ENCODE results near the gene TFDP3.

The TFDP3 gene, protein sequence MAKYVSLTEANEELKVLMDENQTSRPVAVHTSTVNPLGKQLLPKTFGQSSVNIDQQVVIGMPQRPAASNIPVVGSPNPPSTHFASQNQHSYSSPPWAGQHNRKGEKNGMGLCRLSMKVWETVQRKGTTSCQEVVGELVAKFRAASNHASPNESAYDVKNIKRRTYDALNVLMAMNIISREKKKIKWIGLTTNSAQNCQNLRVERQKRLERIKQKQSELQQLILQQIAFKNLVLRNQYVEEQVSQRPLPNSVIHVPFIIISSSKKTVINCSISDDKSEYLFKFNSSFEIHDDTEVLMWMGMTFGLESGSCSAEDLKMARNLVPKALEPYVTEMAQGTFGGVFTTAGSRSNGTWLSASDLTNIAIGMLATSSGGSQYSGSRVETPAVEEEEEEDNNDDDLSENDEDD

GRCh38 chrX:133218329-133218728 is at the start of gene TFDP3:
TFDP3 (minus strand) TSS chrX:133218354; CDS start chrX:133218259, 95 bp downstream.
- no peak for DNase-seq

DNA sequence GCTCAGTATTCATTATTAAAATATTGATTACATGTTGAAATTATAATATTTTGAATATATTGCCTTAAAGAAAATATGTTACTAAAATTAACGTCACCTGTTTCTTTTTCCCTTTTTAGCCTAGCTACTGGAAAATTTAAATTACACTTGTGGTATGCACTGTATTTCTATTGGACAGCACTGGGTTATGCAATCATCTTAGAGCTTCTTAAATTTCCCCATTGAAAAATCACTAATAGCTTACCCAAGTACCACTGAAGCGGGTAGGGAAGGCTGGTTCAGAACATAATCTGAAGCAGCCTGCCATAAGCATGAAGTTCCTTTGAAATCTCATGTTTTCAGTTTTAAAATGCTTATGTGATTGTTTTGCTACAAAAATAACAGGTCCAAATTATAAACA is 49.5 kb upstream of the TFDP3 start:
- no peak for DNase-seq

DNA sequence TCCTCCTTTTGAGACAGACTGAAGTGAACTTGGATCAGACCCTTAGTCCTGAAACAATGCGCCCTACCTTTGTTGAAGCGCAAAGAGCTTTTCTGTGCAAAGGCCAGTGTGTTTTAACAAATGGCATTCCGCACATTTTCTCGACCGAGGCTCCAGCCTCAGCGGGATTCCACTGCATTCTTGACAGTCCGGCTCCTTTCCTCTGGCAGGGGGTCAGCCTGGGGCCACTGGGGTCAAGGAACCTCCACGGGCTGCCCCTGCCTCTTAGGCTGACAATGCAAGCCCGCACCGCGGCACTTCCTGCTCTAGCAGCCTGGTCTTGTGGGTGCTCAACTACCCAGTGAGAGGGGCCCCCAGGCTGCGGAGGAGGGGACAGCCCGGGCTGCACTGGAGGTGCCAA is 47.2 kb upstream of the TFDP3 start:
- no peak for DNase-seq

GRCh38 chrX:133258481-133258880 is 40.3 kb upstream of the TFDP3 start:
- no peak for DNase-seq

DNA sequence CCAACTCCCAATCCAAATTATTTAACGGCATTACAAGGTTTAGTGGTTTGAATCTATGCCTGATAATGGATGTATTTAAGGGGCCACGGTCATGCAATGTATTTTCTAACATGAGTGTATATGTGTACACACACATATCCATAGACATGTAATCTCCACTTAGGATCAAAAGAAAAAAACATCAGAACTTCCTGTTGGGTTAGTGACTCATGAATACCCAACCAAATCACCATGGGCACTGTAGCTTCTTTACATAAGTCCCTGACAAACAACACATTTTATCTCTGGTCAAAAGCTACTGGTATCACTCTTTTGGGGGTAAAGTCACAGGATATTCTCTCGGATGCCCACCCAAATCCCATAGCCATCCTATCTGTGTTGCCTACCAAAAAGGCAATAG is 36.5 kb upstream of the TFDP3 start:
- no peak for DNase-seq

DNA sequence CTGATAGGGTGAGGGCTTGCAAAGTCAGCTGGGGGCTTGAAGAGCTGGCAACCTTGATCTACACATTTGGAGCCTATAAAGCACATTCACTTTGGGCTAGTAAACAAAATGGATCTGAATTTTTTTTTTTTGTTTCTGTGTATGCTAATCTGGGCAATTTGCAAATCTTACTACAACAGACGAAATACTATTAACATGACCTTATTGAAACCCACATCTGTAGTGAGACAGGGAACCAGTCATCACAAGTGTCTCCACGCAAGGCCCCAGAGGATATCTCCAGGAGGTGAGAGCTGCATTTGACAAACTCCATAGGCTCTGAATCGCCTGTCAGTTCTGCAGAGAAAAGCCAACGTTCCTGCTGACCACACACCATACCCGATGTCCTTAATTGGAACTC is 33.0 kb upstream of the TFDP3 start:
- no peak for DNase-seq

DNA sequence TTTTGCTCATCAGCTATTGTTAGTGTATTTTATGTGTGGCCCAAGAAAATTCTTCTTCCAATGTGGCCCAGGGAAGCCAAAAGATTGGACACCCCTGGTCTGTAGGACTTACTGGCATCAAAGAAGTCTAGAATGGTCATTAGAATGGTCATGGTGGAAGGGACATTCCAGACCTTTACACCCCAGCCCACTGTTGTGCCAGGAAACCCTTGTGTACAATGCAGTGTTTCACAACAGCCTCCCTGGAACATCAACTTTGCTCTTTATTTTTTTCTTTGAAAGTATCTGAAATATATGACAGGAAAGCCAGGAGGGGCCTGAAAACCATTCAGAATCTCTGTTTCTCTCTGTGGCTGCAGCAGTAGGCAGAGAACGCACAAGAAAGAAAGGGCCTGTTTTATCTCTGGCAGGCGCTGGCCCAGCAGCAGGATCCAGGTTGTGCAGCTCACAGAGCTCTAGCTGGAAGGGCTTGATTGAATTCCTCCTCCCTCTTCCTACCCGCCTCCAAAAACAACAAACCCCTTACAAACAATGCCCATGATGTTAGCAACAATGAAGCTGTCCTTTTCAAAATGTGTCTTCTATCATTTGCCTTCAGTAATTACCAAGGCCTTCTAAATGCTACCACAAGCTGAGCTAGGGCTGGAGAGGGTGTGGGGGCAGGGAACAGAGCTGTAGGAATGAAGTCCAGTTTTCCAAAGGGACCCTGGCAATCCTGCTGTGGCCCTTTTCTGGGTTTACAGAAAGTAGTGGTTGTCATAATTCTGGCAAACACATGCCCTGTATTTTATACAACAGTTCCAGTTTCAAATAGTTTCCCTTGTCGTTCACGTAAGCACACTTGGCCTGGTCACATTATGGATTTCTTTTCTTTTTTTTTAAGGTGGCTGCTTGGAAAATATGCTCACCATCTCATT is 32.3 kb upstream of the TFDP3 start:
- DNase-seq: no peak

GRCh38 chrX:133249266-133250058 is 31.3 kb upstream of the TFDP3 start:
- DNase-seq: no peak

GRCh38 chrX:133248177-133248576 is 30.0 kb upstream of the TFDP3 start:
- DNase-seq: no peak

GRCh38 chrX:133246921-133247320 is 28.8 kb upstream of the TFDP3 start:
- no peak for DNase-seq

DNA sequence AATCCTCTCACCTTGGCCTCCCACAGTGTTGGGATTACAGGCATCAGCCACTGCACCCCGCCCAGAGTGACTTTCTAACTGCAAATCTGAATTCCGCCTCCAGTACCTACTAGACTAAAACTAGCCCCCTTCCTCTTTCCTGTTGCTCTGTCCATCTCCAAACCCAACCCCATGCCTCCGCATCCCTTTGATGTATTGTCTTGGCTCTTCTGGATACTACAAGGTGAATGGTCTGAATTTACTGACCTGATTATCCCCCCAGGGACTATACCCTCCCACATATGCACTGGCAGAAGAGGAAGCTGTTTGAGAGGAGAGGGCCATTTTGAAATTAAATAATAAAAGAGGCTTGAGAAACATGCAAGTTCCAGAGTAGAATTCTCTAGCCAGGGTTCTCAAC is 17.7 kb upstream of the TFDP3 start:
- no peak for DNase-seq

DNA sequence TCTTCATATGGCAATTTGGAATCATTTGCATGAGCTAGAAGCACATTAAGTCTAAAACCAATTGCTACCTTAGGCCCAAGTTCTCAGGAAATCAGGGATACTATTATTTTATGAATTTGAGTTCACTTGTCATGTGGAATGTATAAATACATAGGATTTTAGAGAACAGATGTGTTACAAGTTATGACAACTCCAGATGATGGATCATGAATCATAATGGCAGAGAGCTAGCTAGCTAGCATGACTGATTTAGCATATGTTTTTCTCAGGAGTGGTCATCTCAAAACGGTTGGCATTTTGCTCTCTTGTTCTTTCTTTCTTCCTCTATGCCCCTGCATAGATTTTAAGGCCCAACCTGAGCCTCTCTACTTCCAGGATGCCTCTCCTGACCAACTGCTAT is 14.2 kb upstream of the TFDP3 start:
- no peak for DNase-seq

DNA sequence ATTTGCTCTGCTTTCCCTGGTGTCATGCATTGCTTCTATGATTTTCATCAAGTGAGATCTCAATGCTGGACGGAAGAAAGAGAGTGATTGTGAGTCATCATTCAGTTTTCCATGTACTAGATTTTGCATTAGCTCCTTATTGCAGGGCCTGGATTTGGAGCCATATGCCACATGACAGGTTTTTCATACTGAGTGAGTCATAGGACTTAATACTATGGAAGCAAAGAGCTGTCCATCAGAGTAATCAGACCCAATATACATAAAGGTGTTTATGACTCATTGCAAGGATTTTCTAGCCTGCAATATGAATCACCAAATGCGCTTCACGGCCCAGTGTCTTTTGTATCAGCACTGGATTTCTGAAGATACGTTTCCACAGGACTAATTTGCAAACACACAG is 11.2 kb upstream of the TFDP3 start:
- DNase-seq: no peak

DNA sequence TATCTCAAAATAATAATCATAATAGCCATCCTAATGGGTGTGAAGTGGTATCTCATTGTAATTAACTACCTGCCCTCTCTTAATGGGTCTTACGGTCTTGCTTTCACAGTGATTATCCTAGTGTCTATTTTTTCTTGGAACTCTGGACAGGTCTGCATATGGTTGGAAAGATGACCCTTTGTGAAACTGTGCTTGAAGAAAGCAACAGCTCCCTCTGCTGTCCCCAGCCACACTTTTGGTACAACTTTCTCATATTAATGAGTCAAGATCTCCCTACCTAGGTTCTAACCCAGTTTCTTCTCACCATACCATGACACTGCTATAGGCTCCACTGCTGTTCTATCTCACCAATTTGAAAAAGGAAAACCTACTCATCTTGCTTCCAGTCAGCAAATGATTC is 2.4 kb downstream of the TFDP3 start:
- DNase-seq: no peak

GRCh38 chrX:133215017-133215416 is 3.1 kb downstream of the TFDP3 start:
- DNase-seq: no peak

DNA sequence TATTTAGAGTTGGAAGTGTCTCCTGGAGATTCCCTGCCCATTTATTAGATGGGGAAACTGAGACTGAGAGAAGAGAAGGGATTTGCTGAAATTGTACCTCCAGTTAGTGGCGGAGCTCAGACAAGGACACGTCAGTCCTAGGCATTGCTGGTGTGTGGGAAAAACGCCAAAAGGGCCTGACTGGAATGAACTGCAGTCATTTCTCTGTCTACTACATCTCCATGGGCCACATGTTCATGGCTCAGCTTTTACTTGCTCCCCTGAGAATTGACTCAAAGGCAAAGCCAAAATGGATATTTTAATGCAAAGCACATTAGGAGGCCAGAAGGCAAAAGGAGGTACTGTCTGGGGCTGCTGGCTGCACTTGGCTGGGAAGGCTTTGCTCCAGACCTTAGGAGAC is 3.9 kb downstream of the TFDP3 start:
- DNase-seq: no peak

DNA sequence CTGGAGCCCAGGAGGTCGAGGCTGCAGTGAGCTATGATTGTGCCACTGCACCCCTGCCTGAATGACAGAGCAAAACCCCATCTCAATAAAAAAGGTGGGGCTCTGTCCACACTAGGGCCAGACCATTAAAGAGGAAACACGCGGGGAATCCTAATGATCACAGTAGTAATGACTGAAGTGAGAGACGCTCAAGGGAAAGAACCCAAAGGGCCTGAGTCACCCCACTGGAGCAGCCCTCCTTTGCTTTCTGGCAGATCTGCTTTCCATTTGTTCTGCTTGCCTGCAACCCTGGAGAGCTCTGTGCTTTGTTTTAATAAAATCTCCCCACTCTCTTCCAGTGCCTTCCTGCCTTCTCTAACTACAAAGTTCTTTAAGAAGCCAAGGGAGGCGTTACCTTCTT is 5.0 kb downstream of the TFDP3 start:
- DNase-seq: no peak

DNA sequence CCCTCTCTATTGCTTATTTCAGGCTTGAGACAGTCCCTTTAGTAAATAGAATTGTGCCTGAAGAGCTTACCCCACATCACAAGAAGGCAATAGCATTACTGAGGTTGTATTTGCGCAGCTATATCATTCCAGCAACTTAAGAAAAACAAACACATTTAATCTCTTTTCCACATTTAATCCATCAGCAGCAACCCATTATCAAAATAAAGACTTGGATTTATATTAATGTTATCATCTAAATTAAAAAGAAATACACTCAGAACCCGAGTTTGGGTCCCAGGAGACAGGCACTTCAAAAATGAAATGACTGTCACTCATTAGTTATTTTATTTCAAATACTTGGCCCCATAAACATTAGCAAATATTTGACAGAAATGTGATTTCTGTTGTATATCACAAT is 10.4 kb downstream of the TFDP3 start:
- no peak for DNase-seq

- DNase-seq: no peak
Measured at GRCh38 chrX:133191739-133192039, 26.5 kb downstream of the TFDP3 start.

- DNase-seq: no peak
Measured at GRCh38 chrX:133190877-133191738, 27.0 kb downstream of the TFDP3 start.

DNA sequence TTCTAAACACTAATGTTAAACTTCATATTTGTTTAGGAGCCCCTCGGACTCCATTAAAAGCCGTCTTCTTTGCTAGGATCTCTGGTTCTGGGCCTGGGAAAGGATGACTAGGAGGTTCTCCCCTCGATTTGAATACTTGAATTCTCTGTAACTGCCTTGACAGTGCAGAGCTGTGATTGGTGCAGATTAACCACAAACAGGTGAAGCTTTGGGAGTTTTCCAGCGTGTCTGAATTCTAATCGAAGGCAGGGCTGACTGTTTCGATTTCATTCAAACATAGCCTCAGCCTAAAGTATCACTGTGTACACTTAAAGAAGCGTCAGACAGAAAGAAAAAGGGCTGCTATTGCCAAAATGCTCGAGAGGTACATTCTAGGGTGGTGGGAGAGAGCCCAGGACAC is 29.0 kb downstream of the TFDP3 start:
- DNase-seq: no peak

DNA sequence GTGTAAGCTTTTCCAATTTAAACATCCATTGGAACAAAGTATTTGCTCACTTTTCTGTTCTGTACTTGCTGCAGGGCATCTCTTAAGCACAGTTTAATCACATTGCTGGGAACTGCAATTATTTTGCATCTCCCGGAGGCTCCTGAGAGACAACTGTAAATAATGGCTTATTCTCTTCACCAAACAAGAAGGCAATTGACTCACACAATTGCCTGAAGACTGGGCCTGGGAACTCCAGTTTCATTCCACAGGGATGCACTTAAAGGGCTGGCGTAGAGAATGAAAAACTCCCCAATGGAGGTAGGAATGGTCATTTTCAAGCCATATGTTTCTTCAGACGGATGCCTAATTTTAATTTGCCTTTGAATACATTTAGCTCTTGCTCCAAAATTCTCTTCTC is 29.5 kb downstream of the TFDP3 start:
- DNase-seq: no peak

DNA sequence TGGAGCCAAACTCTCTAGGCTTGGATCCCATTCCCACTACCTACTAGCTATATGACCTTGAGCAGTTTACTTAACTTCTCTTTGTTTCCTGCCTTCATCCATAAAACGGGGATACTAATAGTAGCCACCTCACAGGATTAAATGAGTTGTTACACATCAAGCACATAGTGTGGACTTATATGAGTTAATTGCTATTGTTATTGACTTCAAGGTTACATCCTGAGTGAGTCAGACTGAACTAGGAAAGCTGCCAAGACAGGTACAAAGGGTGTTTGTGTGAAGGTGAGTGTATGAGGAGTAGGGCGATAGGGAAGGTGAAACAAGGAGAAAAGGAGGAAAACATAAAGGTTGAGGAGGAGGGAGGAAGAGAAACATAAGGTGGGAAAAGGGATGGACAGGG is 32.2 kb downstream of the TFDP3 start:
- no peak for DNase-seq

Measured in GOT3 (cell line).